ENCODE results near the gene SLC35G2.
"Not testable (repeated sequence)": the region's sequence is repeated elsewhere in the genome, so short reads cannot be mapped to it uniquely, and the experiment has no call there.

The SLC35G2 gene

DNA sequence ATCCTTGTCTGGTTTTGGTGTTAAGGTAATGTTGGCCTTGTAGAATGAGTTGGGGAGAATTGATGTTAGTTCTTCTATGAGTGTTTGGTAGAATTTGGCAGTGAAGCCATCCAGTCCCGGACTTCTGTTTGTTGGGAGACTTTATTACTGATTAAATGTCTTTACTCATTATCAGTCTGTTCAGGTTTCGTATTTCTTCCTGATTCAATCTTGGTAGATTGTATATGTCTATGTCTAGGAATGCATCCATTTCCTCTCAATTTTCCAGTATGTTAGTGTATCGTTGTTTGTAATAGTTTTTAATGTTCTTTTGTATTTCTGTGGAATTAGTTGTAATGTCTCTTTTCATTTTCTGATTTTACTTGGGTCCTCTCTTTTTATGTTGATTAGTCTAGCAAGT, 82.5 kb downstream of the SLC35G2 start:
- H3K79me2 ChIP-seq, result peaks cover 49% of the 10 kb centered on the region
- no peak for TF ChIP-seq CTCF (IDR thresholded peaks at IDR 0.05)

GRCh38 chr3:136902530-136902929, 83.6 kb downstream of the SLC35G2 start:
- H3K79me2 ChIP-seq, result peaks cover 57% of the 10 kb centered on the region
- H3K9me3 ChIP-seq (ENCODE audit: control insufficient read depth, low read length); H2AFZ ChIP-seq; H3K36me3 ChIP-seq (ENCODE audit: control insufficient read depth, insufficient read depth, low read length); H3K9ac ChIP-seq; H3K27me3 ChIP-seq (ENCODE audit: control insufficient read depth, insufficient read depth, low read length); H3K4me2 ChIP-seq (ENCODE audit: low read length); H3K27ac ChIP-seq; H3K4me3 ChIP-seq (ENCODE audit: low read depth, low read length); H3K4me1 ChIP-seq: not testable (repeated sequence)

More for the DNA sequence above, 82.5 kb downstream of the SLC35G2 start:
- H3K4me3 ChIP-seq (ENCODE audit: low read depth, low read length), result no peak overlapping the region
- H3K4me2 ChIP-seq (ENCODE audit: low read length), result no peak overlapping the region
- no peak overlapping the region for H2AFZ ChIP-seq
- no peaks in the 10 kb centered on the region for H3K27me3 ChIP-seq (ENCODE audit: control insufficient read depth, insufficient read depth, low read length)
- H3K9me3 ChIP-seq (ENCODE audit: control insufficient read depth, low read length), result no peaks in the 10 kb centered on the region
- no peak overlapping the region for H3K9ac ChIP-seq
- no peak overlapping the region for H3K27ac ChIP-seq
- no peaks in the 10 kb centered on the region for H3K36me3 ChIP-seq (ENCODE audit: control insufficient read depth, insufficient read depth, low read length)
- H3K4me1 ChIP-seq, result no peaks in the 10 kb centered on the region

GRCh38 chr3:136903899-136904298, 85.0 kb downstream of the SLC35G2 start:
- Histone ChIP-seq H3K9ac (no peak overlapping the region), H3K36me3 (ENCODE audit: control insufficient read depth, insufficient read depth, low read length) (no peaks in the 10 kb centered on the region), H3K27me3 (ENCODE audit: control insufficient read depth, insufficient read depth, low read length) (no peaks in the 10 kb centered on the region), H3K4me3 (ENCODE audit: low read depth, low read length) (no peak overlapping the region), H3K4me1 (peaks cover under 1% of the 10 kb centered on the region), H3K27ac (no peak overlapping the region), H3K4me2 (ENCODE audit: low read length) (no peak overlapping the region), H2AFZ (no peak overlapping the region), H3K9me3 (ENCODE audit: control insufficient read depth, low read length) (no peaks in the 10 kb centered on the region), H3K79me2 (peaks cover 63% of the 10 kb centered on the region)
- no peak for TF ChIP-seq CTCF (IDR thresholded peaks at IDR 0.05)

DNA sequence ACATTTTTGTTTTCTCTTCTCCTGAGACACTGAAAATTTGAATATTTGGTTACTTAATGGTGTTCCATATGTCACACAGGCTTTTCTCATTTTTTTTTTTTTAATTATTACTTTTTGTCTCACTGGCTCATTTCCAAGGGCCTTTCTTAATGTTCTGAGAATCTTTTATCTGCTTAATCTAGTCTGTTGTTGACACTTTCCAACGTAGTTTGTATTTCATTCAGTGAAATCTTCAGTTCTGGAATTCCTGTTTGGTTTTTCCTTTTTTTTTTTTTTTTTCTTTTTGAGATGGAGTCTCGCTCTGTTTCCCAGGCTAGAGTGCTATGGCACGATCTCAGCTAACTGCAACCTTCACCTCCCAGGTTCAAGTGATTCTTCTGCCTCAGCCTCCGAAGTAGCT, 85.8 kb downstream of the SLC35G2 start:
- peaks cover 3% of the 10 kb centered on the region for H3K4me1 ChIP-seq
- no peak overlapping the region for H3K9ac ChIP-seq
- H2AFZ ChIP-seq, result no peak overlapping the region
- H3K79me2 ChIP-seq, result peaks cover 64% of the 10 kb centered on the region
- H3K27ac ChIP-seq, result no peak overlapping the region
- H3K4me3 ChIP-seq (ENCODE audit: low read depth, low read length), result no peak overlapping the region
- TF ChIP-seq CTCF (IDR thresholded peaks at IDR 0.05), result no peak
- no peaks in the 10 kb centered on the region for H3K9me3 ChIP-seq (ENCODE audit: control insufficient read depth, low read length)
- H3K27me3 ChIP-seq (ENCODE audit: control insufficient read depth, insufficient read depth, low read length), result no peaks in the 10 kb centered on the region
- H3K4me2 ChIP-seq (ENCODE audit: low read length), result no peak overlapping the region
- H3K36me3 ChIP-seq (ENCODE audit: control insufficient read depth, insufficient read depth, low read length), result no peaks in the 10 kb centered on the region
